PFSK-1 (cell line): ENCODE measurements around the gene SDCCAG8.

Experiments
- POLR2AphosphoS5 ChIP-seq: IDR thresholded peaks from 2 replicates; pipeline ENCODE4 v1.6.1; 2012; ENCODE audit warnings: low read depth, mild to moderate bottlenecking, control low read depth, low read length, moderate library complexity
- REST ChIP-seq, 2 experiments: IDR thresholded peaks; 2 replicates each; pipeline versions ENCODE4 v1.6.1 to v1.8.0; 2011 to 2012; ENCODE audit warnings: low read depth in 2 of 2, low read length in 2 of 2, control low read depth in 1 of 2, inconsistent platforms in 1 of 2, mild to moderate bottlenecking in 1 of 2, moderate library complexity in 1 of 2; ENCODE audit not compliant: insufficient read depth in 1 of 2
- SIN3A ChIP-seq: IDR thresholded peaks from 2 replicates; pipeline ENCODE4 v1.6.1; 2012; ENCODE audit warnings: mild to moderate bottlenecking, low read length, moderate library complexity, borderline replicate concordance; ENCODE audit not compliant: insufficient read depth
- TAF1 ChIP-seq: IDR thresholded peaks from 2 replicates; pipeline ENCODE4 v1.6.1; 2012; ENCODE audit warnings: low read length, control low read depth, borderline replicate concordance; ENCODE audit not compliant: insufficient read depth

DNA sequence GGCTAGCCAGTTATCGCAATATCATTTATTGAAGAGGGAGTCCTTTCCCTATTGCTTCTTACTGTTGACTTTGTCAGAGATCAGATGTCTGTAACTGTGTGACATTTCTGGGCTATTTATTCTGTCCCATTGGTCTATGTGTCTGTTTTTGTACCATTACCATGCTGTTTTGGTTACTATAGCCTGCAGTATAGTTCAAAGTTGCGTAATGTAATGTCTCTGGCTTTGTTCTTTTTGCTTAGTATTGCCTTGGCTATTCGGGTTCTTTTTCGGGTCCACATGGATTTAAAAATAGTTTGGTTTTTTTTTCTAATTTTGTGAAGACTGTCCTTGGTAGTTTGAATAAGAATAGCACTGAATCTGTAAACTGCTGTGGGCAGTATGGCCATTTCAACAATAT, 273.7 kb downstream of the SDCCAG8 start:
- no peak for TF ChIP-seq POLR2AphosphoS5
- no peak for TF ChIP-seq TAF1
- TF ChIP-seq REST (IDR thresholded peaks at IDR 0.05; ENCODE audit: insufficient read depth in 1 of 2, low read depth in 2 of 2, low read length in 2 of 2) = no peak
- TF ChIP-seq SIN3A = no peak
